ENCODE data around the gene DHRSX. TPM values are rescaled to one million over a fixed set of nuclear protein-coding genes. Genes with fewer than 3 reads are reported as not detected.
"Not testable (repeated sequence)": the region's sequence is repeated elsewhere in the genome, so short reads cannot be mapped to it uniquely, and the experiment has no call there.

DHRSX gene
- total and polyA plus RNA-seq, 7 experiments from 2014 or later: 15.0 to 26.2 (median 17.6) TPM

GRCh38 chrX:2242326-2242725 lies 258.4 kb downstream of the DHRSX start:
- Mint-ChIP-seq H3K4me1 (peaks cover 0 to 5% (median 0%) of the 10 kb centered on the region in 7 donors), H3K9me3 (peaks cover 0 to 65% (median 24%) of the 10 kb centered on the region in 11 donors), H3K27me3 (no peaks in the 10 kb centered on the region), H3K36me3 (peaks cover 20 to 61% (median 59%) of the 10 kb centered on the region in 5 donors), H3K27ac (no peak overlapping the region), H3K4me3 (peak overlapping the region in 1 of 10 donors; percentile 52)
- H3K4me1 ChIP-seq (ENCODE audit: control insufficient read depth in 2 of 2, insufficient read depth in 2 of 2, low read length in 2 of 2): no peaks in the 10 kb centered on the region
- no peak overlapping the region for H3K27ac ChIP-seq (ENCODE audit: low read depth, low read length)
- H3K9me3 ChIP-seq (ENCODE audit: control insufficient read depth in 2 of 3, low read length in 3 of 3): peaks cover 0 to 25% (median 0%) of the 10 kb centered on the region in 3 experiments
- DNase-seq: no peak
- no peak overlapping the region for H3K4me3 ChIP-seq (ENCODE audit: low read length)
- no peaks in the 10 kb centered on the region for H3K27me3 ChIP-seq (ENCODE audit: control insufficient read depth in 2 of 2, insufficient read depth in 2 of 2, low read length in 2 of 2)
- ATAC-seq: no peak
- ChIA-PET POLR2A (no interaction called here), CTCF (no interaction called here)
- intact Hi-C loops (cut with micrococcal nuclease): no loop called here
- H3K36me3 ChIP-seq (ENCODE audit: control insufficient read depth in 2 of 3, insufficient read depth in 3 of 3, low read length in 3 of 3): peaks cover 0 to 29% (median 0%) of the 10 kb centered on the region in 3 experiments

DNA sequence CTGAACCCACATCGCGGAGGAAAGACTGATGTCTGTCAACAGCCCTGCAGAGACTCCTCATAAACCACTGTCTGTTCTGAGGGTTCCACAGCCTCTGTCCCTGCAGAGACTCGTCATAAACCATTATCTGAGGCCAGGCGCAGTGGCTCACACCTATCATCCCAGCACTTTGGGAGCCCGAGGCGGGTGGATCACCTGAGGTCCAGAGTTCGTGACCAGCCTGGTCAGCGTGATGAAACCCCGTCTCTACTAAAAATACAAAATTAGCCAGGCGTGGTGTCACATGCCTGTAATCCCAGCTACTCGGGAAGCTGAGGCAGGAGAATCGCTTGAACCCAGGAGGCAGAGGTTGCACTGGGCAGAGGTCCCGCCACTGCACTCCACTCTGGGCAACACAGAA lies 259.3 kb downstream of the DHRSX start:
- H3K4me3 ChIP-seq (ENCODE audit: low read length); H3K4me1 ChIP-seq (ENCODE audit: control insufficient read depth in 2 of 2, insufficient read depth in 2 of 2, low read length in 2 of 2); POLR2A ChIA-PET; H3K4me3 Mint-ChIP-seq; CTCF ChIA-PET; intact Hi-C loops (cut with micrococcal nuclease); ATAC-seq; H3K4me1 Mint-ChIP-seq; H3K27me3 ChIP-seq (ENCODE audit: control insufficient read depth in 2 of 2, insufficient read depth in 2 of 2, low read length in 2 of 2); H3K27me3 Mint-ChIP-seq; DNase-seq; H3K27ac ChIP-seq (ENCODE audit: low read depth, low read length): not testable (repeated sequence)
- Mint-ChIP-seq H3K36me3 (peaks cover 20 to 67% (median 63%) of the 10 kb centered on the region in 5 donors), H3K9me3 (peaks cover 0 to 57% (median 22%) of the 10 kb centered on the region in 11 donors), H3K27ac (peak overlapping the region in 1 of 9 donors; percentile 87)
- Histone ChIP-seq H3K36me3 (ENCODE audit: control insufficient read depth in 2 of 3, insufficient read depth in 3 of 3, low read length in 3 of 3) (peaks cover 0 to 29% (median 0%) of the 10 kb centered on the region in 3 experiments), H3K9me3 (ENCODE audit: control insufficient read depth in 2 of 3, low read length in 3 of 3) (peaks cover 0 to 25% (median 0%) of the 10 kb centered on the region in 3 experiments)

DNA sequence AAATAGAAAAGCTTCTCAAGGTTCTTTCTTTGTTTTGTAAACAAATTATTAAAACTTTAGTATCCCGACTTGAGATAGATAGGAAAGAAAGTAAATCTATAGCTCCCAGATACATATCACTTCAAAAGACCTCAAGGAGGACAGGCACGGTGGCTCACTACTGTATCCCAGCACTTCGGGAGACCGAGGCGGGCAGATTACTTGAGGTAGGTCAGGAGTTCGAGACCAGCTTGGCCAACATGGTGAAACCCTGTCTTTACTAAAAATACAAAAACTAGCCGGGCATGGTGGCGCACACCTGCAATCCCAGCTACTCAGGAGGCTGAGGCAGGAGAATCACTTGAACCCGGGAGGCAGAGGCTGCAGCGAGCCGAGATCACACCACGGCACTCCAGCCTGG lies 260.0 kb downstream of the DHRSX start:
- intact Hi-C loops (cut with micrococcal nuclease); H3K27ac ChIP-seq (ENCODE audit: low read depth, low read length); CTCF ChIA-PET; ATAC-seq; H3K4me3 Mint-ChIP-seq; H3K4me3 ChIP-seq (ENCODE audit: low read length); H3K27me3 ChIP-seq (ENCODE audit: control insufficient read depth in 2 of 2, insufficient read depth in 2 of 2, low read length in 2 of 2); H3K4me1 Mint-ChIP-seq; POLR2A ChIA-PET; H3K4me1 ChIP-seq (ENCODE audit: control insufficient read depth in 2 of 2, insufficient read depth in 2 of 2, low read length in 2 of 2); H3K27me3 Mint-ChIP-seq; DNase-seq; H3K27ac Mint-ChIP-seq: not testable (repeated sequence)
- Histone ChIP-seq H3K9me3 (ENCODE audit: control insufficient read depth in 2 of 3, low read length in 3 of 3) (peaks cover 0 to 25% (median 0%) of the 10 kb centered on the region in 3 experiments), H3K36me3 (ENCODE audit: control insufficient read depth in 2 of 3, insufficient read depth in 3 of 3, low read length in 3 of 3) (peaks cover 0 to 29% (median 0%) of the 10 kb centered on the region in 3 experiments)
- Mint-ChIP-seq H3K36me3 (peaks cover 20 to 68% (median 63%) of the 10 kb centered on the region in 5 donors), H3K9me3 (peaks cover 0 to 52% (median 23%) of the 10 kb centered on the region in 11 donors)

GRCh38 chrX:2237976-2238375 lies 262.8 kb downstream of the DHRSX start:
- no peak overlapping the region for H3K27ac ChIP-seq (ENCODE audit: low read depth, low read length)
- peaks cover 0 to 23% (median 0%) of the 10 kb centered on the region in 3 experiments for H3K9me3 ChIP-seq (ENCODE audit: control insufficient read depth in 2 of 3, low read length in 3 of 3)
- intact Hi-C loops (cut with micrococcal nuclease): no loop called here
- peaks cover 0 to 27% (median 0%) of the 10 kb centered on the region in 3 experiments for H3K36me3 ChIP-seq (ENCODE audit: control insufficient read depth in 2 of 3, insufficient read depth in 3 of 3, low read length in 3 of 3)
- no peak overlapping the region for H3K4me3 ChIP-seq (ENCODE audit: low read length)
- no peaks in the 10 kb centered on the region for H3K27me3 ChIP-seq (ENCODE audit: control insufficient read depth in 2 of 2, insufficient read depth in 2 of 2, low read length in 2 of 2)
- Mint-ChIP-seq H3K4me1 (peaks cover 0 to 14% (median 10%) of the 10 kb centered on the region in 7 donors), H3K27ac (no peak overlapping the region), H3K4me3 (no peak overlapping the region), H3K27me3 (no peaks in the 10 kb centered on the region), H3K9me3 (peaks cover 0 to 40% (median 19%) of the 10 kb centered on the region in 11 donors), H3K36me3 (peaks cover 20 to 75% (median 70%) of the 10 kb centered on the region in 5 donors)
- ChIA-PET POLR2A (no interaction called here), CTCF (no interaction called here)
- ATAC-seq (no peak), DNase-seq (no peak)
- H3K4me1 ChIP-seq (ENCODE audit: control insufficient read depth in 2 of 2, insufficient read depth in 2 of 2, low read length in 2 of 2): no peaks in the 10 kb centered on the region

GRCh38 chrX:2231570-2232192 lies 269.1 kb downstream of the DHRSX start:
- H3K9me3 ChIP-seq (ENCODE audit: control insufficient read depth in 2 of 3, low read length in 3 of 3): no peaks in the 10 kb centered on the region
- DNase-seq (no peak), ATAC-seq (no peak)
- no peak overlapping the region for H3K27ac ChIP-seq (ENCODE audit: low read depth, low read length)
- CTCF ChIA-PET: no interaction called here
- no peak overlapping the region for H3K4me3 ChIP-seq (ENCODE audit: low read length)
- no peaks in the 10 kb centered on the region for H3K27me3 ChIP-seq (ENCODE audit: control insufficient read depth in 2 of 2, insufficient read depth in 2 of 2, low read length in 2 of 2)
- H3K4me1 ChIP-seq (ENCODE audit: control insufficient read depth in 2 of 2, insufficient read depth in 2 of 2, low read length in 2 of 2): no peaks in the 10 kb centered on the region
- Mint-ChIP-seq H3K27ac (no peak overlapping the region), H3K27me3 (no peaks in the 10 kb centered on the region), H3K4me3 (no peak overlapping the region), H3K36me3 (peaks cover 19 to 63% (median 40%) of the 10 kb centered on the region in 5 donors), H3K9me3 (peaks cover 4 to 39% (median 18%) of the 10 kb centered on the region in 11 donors), H3K4me1 (peaks cover 3 to 19% (median 15%) of the 10 kb centered on the region in 7 donors)
- POLR2A ChIA-PET: no interaction called here
- H3K36me3 ChIP-seq (ENCODE audit: control insufficient read depth in 2 of 3, insufficient read depth in 3 of 3, low read length in 3 of 3): no peaks in the 10 kb centered on the region
- intact Hi-C loops (cut with micrococcal nuclease): no loop called here

- no peak overlapping the region for H3K4me3 ChIP-seq (ENCODE audit: low read length)
- no peaks in the 10 kb centered on the region for H3K27me3 ChIP-seq (ENCODE audit: control insufficient read depth in 2 of 2, insufficient read depth in 2 of 2, low read length in 2 of 2)
- Mint-ChIP-seq H3K4me3 (no peak overlapping the region), H3K4me1 (peaks cover 3 to 19% (median 15%) of the 10 kb centered on the region in 7 donors), H3K27me3 (no peaks in the 10 kb centered on the region), H3K36me3 (peaks cover 22 to 63% (median 45%) of the 10 kb centered on the region in 5 donors), H3K9me3 (peaks cover 6 to 42% (median 17%) of the 10 kb centered on the region in 11 donors), H3K27ac (peak overlapping the region in 1 of 9 donors; percentile 43)
- H3K36me3 ChIP-seq (ENCODE audit: control insufficient read depth in 2 of 3, insufficient read depth in 3 of 3, low read length in 3 of 3): no peaks in the 10 kb centered on the region
- no peak for ATAC-seq
- H3K9me3 ChIP-seq (ENCODE audit: control insufficient read depth in 2 of 3, low read length in 3 of 3): no peaks in the 10 kb centered on the region
- no peak for DNase-seq
- intact Hi-C loops (cut with micrococcal nuclease): no loop called here
- H3K27ac ChIP-seq (ENCODE audit: low read depth, low read length): no peak overlapping the region
- ChIA-PET POLR2A (no interaction called here), CTCF (no interaction called here)
- H3K4me1 ChIP-seq (ENCODE audit: control insufficient read depth in 2 of 2, insufficient read depth in 2 of 2, low read length in 2 of 2): no peaks in the 10 kb centered on the region
Measured at GRCh38 chrX:2230457-2230856, 270.3 kb downstream of the DHRSX start.

GRCh38 chrX:2228536-2228935 lies 272.2 kb downstream of the DHRSX start:
- Mint-ChIP-seq H3K4me3 (no peak overlapping the region), H3K27ac (peak overlapping the region in 1 of 9 donors; percentile 40), H3K9me3 (peaks cover 15 to 59% (median 24%) of the 10 kb centered on the region in 11 donors), H3K4me1 (peaks cover 3 to 12% (median 9%) of the 10 kb centered on the region in 7 donors), H3K36me3 (peaks cover 39 to 70% (median 52%) of the 10 kb centered on the region in 5 donors), H3K27me3 (no peaks in the 10 kb centered on the region)
- DNase-seq: no peak
- Histone ChIP-seq H3K27me3 (ENCODE audit: control insufficient read depth in 2 of 2, insufficient read depth in 2 of 2, low read length in 2 of 2) (no peaks in the 10 kb centered on the region), H3K4me1 (ENCODE audit: control insufficient read depth in 2 of 2, insufficient read depth in 2 of 2, low read length in 2 of 2) (no peaks in the 10 kb centered on the region), H3K36me3 (ENCODE audit: control insufficient read depth in 2 of 3, insufficient read depth in 3 of 3, low read length in 3 of 3) (peaks cover 0 to 3% (median 0%) of the 10 kb centered on the region in 3 experiments), H3K9me3 (ENCODE audit: control insufficient read depth in 2 of 3, low read length in 3 of 3) (peaks cover 0 to 6% (median 1%) of the 10 kb centered on the region in 3 experiments), H3K27ac (ENCODE audit: low read depth, low read length) (no peak overlapping the region), H3K4me3 (ENCODE audit: low read length) (no peak overlapping the region)
- intact Hi-C loops (cut with micrococcal nuclease): no loop called here
- ChIA-PET POLR2A (no interaction called here), CTCF (no interaction called here)
- no peak for ATAC-seq

All from naive thymus-derived CD4-positive, alpha-beta T cell (primary cell).